ENCODE results near the gene LGSN.
"Not testable (repeated sequence)": the region's sequence is repeated elsewhere in the genome, so short reads cannot be mapped to it uniquely, and the experiment has no call there.

Gene LGSN

GRCh38 chr6:63236398-63236817 is 83.4 kb downstream of the LGSN start:
- DNase-seq (ENCODE audit: low read depth) = no peak

- not testable (repeated sequence) for DNase-seq (ENCODE audit: low read depth)
Measured at GRCh38 chr6:63230511-63230910, 89.3 kb downstream of the LGSN start.

DNA sequence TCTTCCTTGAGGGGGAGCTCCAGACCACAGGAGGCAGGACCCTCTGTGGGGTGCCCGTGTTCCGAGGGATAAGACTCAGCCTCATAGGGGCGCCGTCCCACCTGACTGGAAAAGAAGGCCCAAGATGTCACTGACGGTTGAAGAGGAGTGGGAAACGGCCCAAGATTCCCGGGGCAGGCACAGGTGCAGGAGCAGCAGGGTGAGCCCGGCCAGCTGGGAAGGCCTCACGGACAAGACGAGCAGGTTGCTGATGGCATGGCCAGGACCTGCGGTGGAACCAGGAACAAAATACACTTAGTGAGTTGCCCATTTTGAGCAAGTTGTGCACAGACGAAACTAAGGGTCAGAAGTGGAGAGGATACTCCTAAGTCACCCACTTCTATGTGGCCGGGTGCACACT is 89.8 kb downstream of the LGSN start:
- not testable (repeated sequence) for DNase-seq (ENCODE audit: low read depth)

GRCh38 chr6:63227928-63228894 is 91.6 kb downstream of the LGSN start:
- DNase-seq (ENCODE audit: low read depth) = not testable (repeated sequence)

DNA sequence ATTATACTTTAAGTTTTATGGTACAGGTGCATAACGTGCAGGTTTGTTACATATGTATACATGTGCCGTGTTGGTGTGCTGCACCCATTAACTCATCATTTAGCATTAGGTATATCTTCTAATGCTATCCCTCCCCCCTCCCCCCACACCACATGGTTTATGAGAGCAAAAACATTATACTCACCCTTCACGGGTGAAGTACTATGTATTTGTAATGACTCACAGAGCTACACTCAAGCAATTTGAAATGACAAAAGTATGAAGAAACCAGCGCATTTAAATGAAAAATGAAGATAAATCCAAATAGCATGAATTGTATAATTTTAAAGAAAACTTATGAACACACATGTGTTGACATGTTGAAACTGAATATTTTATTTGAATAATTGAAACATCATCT is 93.8 kb downstream of the LGSN start:
- DNase-seq (ENCODE audit: low read depth) = not testable (repeated sequence)
